Measurements from ENCODE around the gene LRCOL1.

LRCOL1 gene

DNA sequence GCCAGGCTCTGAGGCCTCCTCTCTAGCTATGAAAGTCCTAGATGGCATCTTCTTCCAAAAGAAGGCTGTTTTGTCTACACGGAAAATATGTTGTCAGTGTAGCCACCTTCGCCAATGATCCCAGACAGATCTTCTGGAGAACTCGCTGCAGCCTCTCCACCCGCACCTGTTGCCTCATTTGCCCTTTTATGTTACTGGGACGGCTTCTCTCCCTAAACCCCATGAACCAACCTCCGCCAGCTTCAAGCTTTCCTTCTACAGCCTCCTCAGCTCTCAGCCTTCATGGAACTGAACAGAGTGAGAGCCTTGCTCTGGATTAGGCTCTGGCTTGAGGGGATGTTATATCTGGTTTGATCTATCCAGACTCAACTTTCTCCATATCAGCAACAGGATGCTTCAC is 18.9 kb upstream of the LRCOL1 start:
- H3K9me3 ChIP-seq (ENCODE audit: control insufficient read depth, insufficient read depth, low read depth, low read length), result no peaks in the 10 kb centered on the region
- H3K36me3 ChIP-seq (ENCODE audit: control insufficient read depth in 2 of 2, insufficient read depth in 1 of 2, low read length in 2 of 2), result peaks cover 17 to 95% of the 10 kb centered on the region in 2 experiments
- no peaks in the 10 kb centered on the region for H3K4me1 ChIP-seq (ENCODE audit: control insufficient read depth, insufficient read depth, low read length)
- POLR2A ChIA-PET, result no interaction called here
- peak; percentile 88 for TF ChIP-seq SCRT2 (tag by site-specific recombination; IDR thresholded peaks at IDR 0.05)
- no peak for TF ChIP-seq ZNF132 (tag by site-specific recombination; IDR thresholded peaks at IDR 0.05; ENCODE audit: borderline replicate concordance)
- no peak for TF ChIP-seq ZNF596 (tag by site-specific recombination; IDR thresholded peaks at IDR 0.05)
- TF ChIP-seq SCRT1 (tag by site-specific recombination; IDR thresholded peaks at IDR 0.05; ENCODE audit: borderline replicate concordance), result peak; percentile 65
- TF ChIP-seq ZNF121 (tag by site-specific recombination; IDR thresholded peaks at IDR 0.05), result no peak
- TF ChIP-seq ZNF626 (tag by site-specific recombination; IDR thresholded peaks at IDR 0.05), result no peak
- TF ChIP-seq ZNF155 (tag by site-specific recombination; IDR thresholded peaks at IDR 0.05), result no peak
- CTCF ChIA-PET, result interaction anchor here (0.8 to 1.3 kb wide), 4 partner anchors 9 to 214 kb away, joined by 3 to 8 read pairs (median 6); no protein-coding TSS in a partner anchor
- no peak overlapping the region for H3K4me3 ChIP-seq (ENCODE audit: low read depth, low read length)
- no peak overlapping the region for H3K27ac ChIP-seq (ENCODE audit: extremely low read depth, low read depth, low read length)

DNA sequence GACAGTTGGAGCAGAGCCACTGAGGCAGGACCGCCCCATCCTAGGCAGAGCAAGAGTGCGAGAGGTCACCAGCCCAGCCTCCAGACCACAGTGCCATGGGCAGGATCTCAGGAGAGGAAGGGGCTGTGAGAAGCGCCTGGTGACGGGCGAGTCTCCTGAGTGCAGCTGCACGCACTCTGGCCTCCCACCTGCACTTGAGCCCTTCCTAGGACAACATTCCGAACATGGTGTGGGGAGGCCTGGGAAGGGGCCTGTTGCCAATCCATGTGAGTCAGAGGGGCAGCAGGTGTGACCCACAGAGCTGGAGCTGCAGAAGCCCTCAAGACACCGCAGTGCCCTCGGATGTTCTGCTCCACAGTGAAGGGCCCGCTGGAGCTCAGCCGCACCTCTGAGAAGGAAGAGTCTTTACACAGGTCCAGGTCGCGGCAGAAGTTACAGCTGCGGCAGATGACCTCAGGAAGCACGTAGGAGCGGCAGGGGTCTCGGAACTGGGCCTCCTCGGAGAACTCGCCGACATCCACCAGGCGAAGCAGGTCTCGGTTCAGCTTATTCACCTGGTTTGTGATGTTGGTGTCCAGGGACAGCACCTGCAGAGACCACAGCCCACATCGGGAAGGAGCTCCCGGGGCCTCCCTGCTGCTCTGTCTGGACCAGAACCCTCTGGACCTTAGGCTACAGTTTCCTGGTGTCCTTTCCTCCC is 15.5 kb upstream of the LRCOL1 start:
- Histone ChIP-seq H3K36me3 (ENCODE audit: control insufficient read depth in 2 of 2, insufficient read depth in 1 of 2, low read length in 2 of 2) (peaks cover 5 to 80% of the 10 kb centered on the region in 2 experiments), H3K27ac (ENCODE audit: extremely low read depth, low read depth, low read length) (no peak overlapping the region), H3K4me1 (ENCODE audit: control insufficient read depth, insufficient read depth, low read length) (no peaks in the 10 kb centered on the region), H3K4me3 (ENCODE audit: low read depth, low read length) (no peak overlapping the region), H3K9me3 (ENCODE audit: control insufficient read depth, insufficient read depth, low read depth, low read length) (no peaks in the 10 kb centered on the region)
- ChIA-PET POLR2A (no interaction called here), CTCF (interaction anchor here (1.2 to 1.7 kb wide), 2 partner anchors 11 to 13 kb away, joined by 4 to 5 read pairs; no protein-coding TSS in a partner anchor)
- TF ChIP-seq TCF7L2 (IDR thresholded peaks at IDR 0.05; ENCODE audit: borderline replicate concordance, low read depth, low read length) (no peak), ZNF610 (tag by site-specific recombination; IDR thresholded peaks at IDR 0.05; ENCODE audit: borderline replicate concordance) (no peak), ZNF366 (tag by site-specific recombination; conservative IDR thresholded peaks at IDR 0.05) (no peak)
- TF ChIP-seq, protein P1, sequence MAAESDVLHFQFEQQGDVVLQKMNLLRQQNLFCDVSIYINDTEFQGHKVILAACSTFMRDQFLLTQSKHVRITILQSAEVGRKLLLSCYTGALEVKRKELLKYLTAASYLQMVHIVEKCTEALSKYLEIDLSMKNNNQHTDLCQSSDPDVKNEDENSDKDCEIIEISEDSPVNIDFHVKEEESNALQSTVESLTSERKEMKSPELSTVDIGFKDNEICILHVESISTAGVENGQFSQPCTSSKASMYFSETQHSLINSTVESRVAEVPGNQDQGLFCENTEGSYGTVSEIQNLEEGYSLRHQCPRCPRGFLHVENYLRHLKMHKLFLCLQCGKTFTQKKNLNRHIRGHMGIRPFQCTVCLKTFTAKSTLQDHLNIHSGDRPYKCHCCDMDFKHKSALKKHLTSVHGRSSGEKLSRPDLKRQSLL (tag by site-specific recombination; IDR thresholded peaks at IDR 0.05), result no peak

DNA sequence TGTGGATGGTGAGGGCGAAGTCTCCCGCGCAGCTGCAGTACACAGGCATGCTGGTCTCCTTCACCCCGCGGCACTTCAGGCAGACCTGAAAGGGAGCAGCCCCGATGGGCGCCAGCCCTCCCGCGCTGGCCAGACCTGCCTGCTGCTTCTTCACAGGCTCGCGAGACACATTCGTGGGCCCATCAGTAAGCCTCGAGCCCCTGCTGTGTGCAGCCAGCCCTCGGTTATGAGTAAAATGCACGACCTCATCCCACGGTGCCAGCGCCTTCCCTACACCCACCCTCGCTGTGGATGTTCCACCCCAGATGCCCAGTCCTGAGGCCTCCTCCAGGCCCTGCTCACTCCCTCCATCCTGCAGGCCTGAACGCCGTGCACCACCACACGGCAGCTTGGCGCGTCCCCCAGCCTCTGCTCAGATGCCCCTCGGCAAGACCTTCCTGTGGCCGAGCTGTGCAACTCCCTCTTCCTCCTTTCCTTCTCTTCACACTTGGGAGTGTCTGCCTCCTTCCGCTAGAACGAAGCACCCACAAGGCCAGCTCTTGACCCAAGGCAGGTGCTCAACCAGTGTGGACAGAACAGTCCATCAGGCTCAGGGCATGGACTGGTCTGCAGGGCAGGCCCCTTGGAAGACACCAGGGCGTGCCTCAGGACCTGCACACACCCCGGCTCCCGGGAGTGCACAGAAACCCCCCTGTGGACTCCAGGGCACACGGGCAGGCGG is 14.7 kb upstream of the LRCOL1 start:
- H3K9me3 ChIP-seq (ENCODE audit: control insufficient read depth, insufficient read depth, low read depth, low read length), result no peaks in the 10 kb centered on the region
- no peaks in the 10 kb centered on the region for H3K4me1 ChIP-seq (ENCODE audit: control insufficient read depth, insufficient read depth, low read length)
- no peak overlapping the region for H3K27ac ChIP-seq (ENCODE audit: extremely low read depth, low read depth, low read length)
- H3K4me3 ChIP-seq (ENCODE audit: low read depth, low read length), result no peak overlapping the region
- ChIA-PET POLR2A (no interaction called here), CTCF (interaction anchor here (1.2 kb wide), 1 partner anchor 13 kb away, joined by 5 read pairs; no protein-coding TSS in a partner anchor)
- peaks cover 0 to 71% of the 10 kb centered on the region in 2 experiments for H3K36me3 ChIP-seq (ENCODE audit: control insufficient read depth in 2 of 2, insufficient read depth in 1 of 2, low read length in 2 of 2)
- TF ChIP-seq ZNF138 (tag by site-specific recombination; IDR thresholded peaks at IDR 0.05; ENCODE audit: borderline replicate concordance) (no peak), KLF8 (tag by site-specific recombination; IDR thresholded peaks at IDR 0.05) (no peak), ZNF660 (tag by site-specific recombination; IDR thresholded peaks at IDR 0.05) (no peak), ZSCAN30 (tag by site-specific recombination; IDR thresholded peaks at IDR 0.05) (no peak), ZNF830 (tag by site-specific recombination; IDR thresholded peaks at IDR 0.05; ENCODE audit: low read depth) (no peak), ZNF133 (tag by site-specific recombination; IDR thresholded peaks at IDR 0.05) (no peak), ZNF366 (tag by site-specific recombination; conservative IDR thresholded peaks at IDR 0.05) (peak; percentile 43), ZFP69B (tag by site-specific recombination; IDR thresholded peaks at IDR 0.05) (peak; percentile 78), ZNF248 (tag by site-specific recombination; IDR thresholded peaks at IDR 0.05) (no peak), ZNF610 (tag by site-specific recombination; IDR thresholded peaks at IDR 0.05; ENCODE audit: borderline replicate concordance) (no peak), ZNF157 (tag by site-specific recombination; IDR thresholded peaks at IDR 0.05) (no peak)
- TF ChIP-seq, protein P2, sequence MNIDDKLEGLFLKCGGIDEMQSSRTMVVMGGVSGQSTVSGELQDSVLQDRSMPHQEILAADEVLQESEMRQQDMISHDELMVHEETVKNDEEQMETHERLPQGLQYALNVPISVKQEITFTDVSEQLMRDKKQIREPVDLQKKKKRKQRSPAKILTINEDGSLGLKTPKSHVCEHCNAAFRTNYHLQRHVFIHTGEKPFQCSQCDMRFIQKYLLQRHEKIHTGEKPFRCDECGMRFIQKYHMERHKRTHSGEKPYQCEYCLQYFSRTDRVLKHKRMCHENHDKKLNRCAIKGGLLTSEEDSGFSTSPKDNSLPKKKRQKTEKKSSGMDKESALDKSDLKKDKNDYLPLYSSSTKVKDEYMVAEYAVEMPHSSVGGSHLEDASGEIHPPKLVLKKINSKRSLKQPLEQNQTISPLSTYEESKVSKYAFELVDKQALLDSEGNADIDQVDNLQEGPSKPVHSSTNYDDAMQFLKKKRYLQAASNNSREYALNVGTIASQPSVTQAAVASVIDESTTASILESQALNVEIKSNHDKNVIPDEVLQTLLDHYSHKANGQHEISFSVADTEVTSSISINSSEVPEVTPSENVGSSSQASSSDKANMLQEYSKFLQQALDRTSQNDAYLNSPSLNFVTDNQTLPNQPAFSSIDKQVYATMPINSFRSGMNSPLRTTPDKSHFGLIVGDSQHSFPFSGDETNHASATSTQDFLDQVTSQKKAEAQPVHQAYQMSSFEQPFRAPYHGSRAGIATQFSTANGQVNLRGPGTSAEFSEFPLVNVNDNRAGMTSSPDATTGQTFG (tag by site-specific recombination; IDR thresholded peaks at IDR 0.05; ENCODE audit: borderline replicate concordance), result no peak
- TF ChIP-seq, protein P3, sequence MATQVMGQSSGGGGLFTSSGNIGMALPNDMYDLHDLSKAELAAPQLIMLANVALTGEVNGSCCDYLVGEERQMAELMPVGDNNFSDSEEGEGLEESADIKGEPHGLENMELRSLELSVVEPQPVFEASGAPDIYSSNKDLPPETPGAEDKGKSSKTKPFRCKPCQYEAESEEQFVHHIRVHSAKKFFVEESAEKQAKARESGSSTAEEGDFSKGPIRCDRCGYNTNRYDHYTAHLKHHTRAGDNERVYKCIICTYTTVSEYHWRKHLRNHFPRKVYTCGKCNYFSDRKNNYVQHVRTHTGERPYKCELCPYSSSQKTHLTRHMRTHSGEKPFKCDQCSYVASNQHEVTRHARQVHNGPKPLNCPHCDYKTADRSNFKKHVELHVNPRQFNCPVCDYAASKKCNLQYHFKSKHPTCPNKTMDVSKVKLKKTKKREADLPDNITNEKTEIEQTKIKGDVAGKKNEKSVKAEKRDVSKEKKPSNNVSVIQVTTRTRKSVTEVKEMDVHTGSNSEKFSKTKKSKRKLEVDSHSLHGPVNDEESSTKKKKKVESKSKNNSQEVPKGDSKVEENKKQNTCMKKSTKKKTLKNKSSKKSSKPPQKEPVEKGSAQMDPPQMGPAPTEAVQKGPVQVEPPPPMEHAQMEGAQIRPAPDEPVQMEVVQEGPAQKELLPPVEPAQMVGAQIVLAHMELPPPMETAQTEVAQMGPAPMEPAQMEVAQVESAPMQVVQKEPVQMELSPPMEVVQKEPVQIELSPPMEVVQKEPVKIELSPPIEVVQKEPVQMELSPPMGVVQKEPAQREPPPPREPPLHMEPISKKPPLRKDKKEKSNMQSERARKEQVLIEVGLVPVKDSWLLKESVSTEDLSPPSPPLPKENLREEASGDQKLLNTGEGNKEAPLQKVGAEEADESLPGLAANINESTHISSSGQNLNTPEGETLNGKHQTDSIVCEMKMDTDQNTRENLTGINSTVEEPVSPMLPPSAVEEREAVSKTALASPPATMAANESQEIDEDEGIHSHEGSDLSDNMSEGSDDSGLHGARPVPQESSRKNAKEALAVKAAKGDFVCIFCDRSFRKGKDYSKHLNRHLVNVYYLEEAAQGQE (tag by site-specific recombination; IDR thresholded peaks at IDR 0.05), result no peak
